SK-N-SH (cell line): ENCODE results near the gene HPDL. TPM values are rescaled to one million over a fixed set of nuclear protein-coding genes. Genes with fewer than 3 reads are reported as not detected.

Experiments used
- CTCF ChIA-PET: fragments of 300-600, 350-600 bp; formaldehyde crosslinking; extraction: SDS; loops from one replicate; lab custom pipeline; 2021; lab: Yijun Ruan, JAX
- POLR2A ChIA-PET: fragments of 350-600 bp; sonication (Branson Sonifier 250); formaldehyde crosslinking; extraction: SDS; loops from one replicate; lab custom pipeline; 2020; ENCODE audit warnings: antibody characterized with exemption, inconsistent platforms; lab: Yijun Ruan, JAX
- DNase-seq: peaks from one replicate; pipeline ENCODE4 v3.0.0; 2012
- H2AFZ ChIP-seq: fragments of 200-600 bp; sonication (generic); 2 replicates; pipeline ENCODE4 v1.8.1; 2016; ENCODE audit warnings: antibody characterized with exemption, mild to moderate bottlenecking, low read depth
- H3F3A ChIP-seq: fragments of 200-600 bp; sonication (generic); replicated peaks from 2 replicates; pipeline ENCODE3; 2016; ENCODE audit warnings: antibody characterized with exemption, mild to moderate bottlenecking; ENCODE audit not compliant: insufficient read depth
- H3K27ac ChIP-seq, 2 experiments: fragments of 200-500 bp in 1 of 2; fragments of 200-600 bp in 1 of 2; sonication (Bioruptor generic) in 1 of 2; sonication (generic), shearing (Covaris generic) in 1 of 2; 2 replicates each; pipeline versions ENCODE4 v1.5.1 to v1.6.1; 2014 to 2016; ENCODE audit warnings: low read depth in 2 of 2, inconsistent platforms in 1 of 2, low read length in 1 of 2, mild to moderate bottlenecking in 1 of 2, mixed read lengths in 1 of 2
- H3K27me3 ChIP-seq: fragments of 200-600 bp; sonication (generic), shearing (Covaris generic); 2 replicates; pipeline ENCODE4 v1.6.1; 2016; ENCODE audit warnings: mixed run types; ENCODE audit not compliant: insufficient read depth
- H3K36me3 ChIP-seq, 2 experiments: fragments of 200-500 bp in 1 of 2; fragments of 200-600 bp in 1 of 2; sonication (Bioruptor generic) in 1 of 2; sonication (generic) in 1 of 2; replicated peaks in 1 of 2; 2 replicates each; pipeline versions ENCODE3 to v1.5.1; 2014 to 2016; ENCODE audit warnings: low read length in 1 of 2, mild to moderate bottlenecking in 1 of 2; ENCODE audit not compliant: insufficient read depth in 2 of 2, control insufficient read depth in 1 of 2
- H3K4me1 ChIP-seq, 2 experiments: fragments of 200-500 bp in 1 of 2; fragments of 200-600 bp in 1 of 2; sonication (Bioruptor generic) in 1 of 2; sonication (generic), shearing (Covaris generic) in 1 of 2; 2 replicates each; pipeline versions ENCODE4 v1.5.1 to v1.6.1; 2014 to 2016; ENCODE audit warnings: low read depth in 1 of 2, low read length in 1 of 2, mixed run types in 1 of 2; ENCODE audit not compliant: insufficient read depth in 2 of 2, control insufficient read depth in 1 of 2
- H3K4me2 ChIP-seq: fragments of 200-600 bp; sonication (generic), shearing (Covaris generic); 2 replicates; pipeline ENCODE4 v1.6.1; 2017; ENCODE audit warnings: mixed run types
- H3K4me3 ChIP-seq, 2 experiments: fragments of 200-500 bp in 1 of 2; fragments of 200-600 bp in 1 of 2; sonication (Bioruptor generic) in 1 of 2; sonication (generic), shearing (Covaris generic) in 1 of 2; 2 replicates each; pipeline versions ENCODE4 v1.5.1 to v1.8.1; 2014 to 2016; ENCODE audit warnings: low read depth in 2 of 2, inconsistent platforms in 1 of 2, low read length in 1 of 2, mild to moderate bottlenecking in 1 of 2, mixed read lengths in 1 of 2, moderate library complexity in 1 of 2
- H3K79me2 ChIP-seq: fragments of 200-600 bp; sonication (generic); 2 replicates; pipeline ENCODE4 v1.8.1; 2017; ENCODE audit warnings: mild to moderate bottlenecking; ENCODE audit not compliant: insufficient read depth
- H3K9ac ChIP-seq: fragments of 200-600 bp; sonication (generic); 2 replicates; pipeline ENCODE4 v1.6.1; 2017; ENCODE audit warnings: mixed run types
- H3K9me2 ChIP-seq: fragments of 200-600 bp; sonication (generic); 2 replicates; pipeline ENCODE4 v1.6.1; 2017; ENCODE audit warnings: mixed run types
- H3K9me3 ChIP-seq: fragments of 200-600 bp; sonication (generic); 2 replicates; pipeline ENCODE4 v1.6.1; 2017; ENCODE audit warnings: mixed run types, mild to moderate bottlenecking, moderate library complexity
- H4K20me1 ChIP-seq: fragments of 200-600 bp; sonication (generic); 2 replicates; pipeline ENCODE4 v1.6.1; 2017; ENCODE audit warnings: mild to moderate bottlenecking, mixed run types; ENCODE audit not compliant: insufficient read depth
- CHD2 ChIP-seq: fragments of 150-350 bp; IDR thresholded peaks from 2 replicates; pipeline ENCODE4 v1.6.1; 2018; ENCODE audit warnings: low read length; ENCODE audit not compliant: partially characterized antibody
- CTCF ChIP-seq: fragments of 200-600 bp; sonication (generic); IDR thresholded peaks from 2 replicates; pipeline ENCODE4 v1.6.1; 2017; ENCODE audit warnings: antibody characterized with exemption, mild to moderate bottlenecking, moderate library complexity
- ELF1 ChIP-seq: IDR thresholded peaks from 2 replicates; pipeline ENCODE4 v1.4.0; 2012
- FOXJ3 ChIP-seq: sonication (generic); formaldehyde crosslinking; IDR thresholded peaks from 2 replicates; pipeline ENCODE4 v1.5.1; 2020; ENCODE audit warnings: mild to moderate bottlenecking, missing genetic modification reagents
- FOXM1 ChIP-seq: IDR thresholded peaks from 2 replicates; pipeline ENCODE4 v1.4.0; 2012; ENCODE audit warnings: low read depth, mild to moderate bottlenecking
- GABPA ChIP-seq: IDR thresholded peaks from 2 replicates; pipeline ENCODE4 v1.4.0; 2012; ENCODE audit warnings: low read depth, mild to moderate bottlenecking
- JUND ChIP-seq: IDR thresholded peaks from 2 replicates; pipeline ENCODE4 v1.4.0; 2012
- MAX ChIP-seq: IDR thresholded peaks from 2 replicates; pipeline ENCODE4 v1.4.0; 2012; ENCODE audit warnings: low read depth
- MXI1 ChIP-seq: IDR thresholded peaks from 2 replicates; pipeline ENCODE4 v1.6.1; 2012; ENCODE audit warnings: mild to moderate bottlenecking, low read depth, low read length, improper control_type of control experiment
- NFIC ChIP-seq: IDR thresholded peaks from 2 replicates; pipeline ENCODE4 v1.4.0; 2012; ENCODE audit warnings: borderline replicate concordance
- NRF1 ChIP-seq: IDR thresholded peaks from 2 replicates; pipeline ENCODE4 v1.6.1; 2012; ENCODE audit warnings: low read depth, mild to moderate bottlenecking, low read length
- PBX3 ChIP-seq: IDR thresholded peaks from 2 replicates; pipeline ENCODE4; 2012
- POLR2AphosphoS5 ChIP-seq: IDR thresholded peaks from 2 replicates; pipeline ENCODE4 v1.6.1; 2012; ENCODE audit warnings: low read depth, low read length
- RAD21 ChIP-seq: IDR thresholded peaks from 2 replicates; pipeline ENCODE4 v1.6.1; 2012; ENCODE audit warnings: mild to moderate bottlenecking, low read length
- REST ChIP-seq: IDR thresholded peaks from 2 replicates; pipeline ENCODE4 v1.6.1; 2012; ENCODE audit warnings: mild to moderate bottlenecking, low read depth, low read length, moderate library complexity
- RFX5 ChIP-seq: IDR thresholded peaks from 2 replicates; pipeline ENCODE4 v1.6.1; 2012; ENCODE audit warnings: mild to moderate bottlenecking, improper control_type of control experiment, low read length
- RXRA ChIP-seq: IDR thresholded peaks from 2 replicates; pipeline ENCODE4 v1.4.0; 2012; ENCODE audit warnings: low read depth, mild to moderate bottlenecking, borderline replicate concordance
- SIN3A ChIP-seq: IDR thresholded peaks from 2 replicates; pipeline ENCODE4 v1.6.1; 2012; ENCODE audit warnings: low read depth, mild to moderate bottlenecking, low read length, moderate library complexity, borderline replicate concordance
- TAF1 ChIP-seq: IDR thresholded peaks from 2 replicates; pipeline ENCODE4 v1.6.1; 2012; ENCODE audit warnings: low read depth, mild to moderate bottlenecking, low read length, moderate library complexity, borderline replicate concordance
- USF2 ChIP-seq: fragments of 150-350 bp; IDR thresholded peaks from 2 replicates; pipeline ENCODE4 v1.6.1; 2017; ENCODE audit warnings: antibody characterized with exemption, low read length, low read depth, borderline replicate concordance
- YY1 ChIP-seq: IDR thresholded peaks from 2 replicates; pipeline ENCODE4 v1.4.0; 2012; ENCODE audit warnings: low read depth, mild to moderate bottlenecking
- WGBS: methylation state at CpG from one replicate; pipeline ENCODE4 v1.1.6; 2017; ENCODE audit warnings: low lambda C conversion rate; 5-methylcytosine and 5-hydroxymethylcytosine counted together
- polyA plus RNA-seq, 3 experiments: library from polyadenylated mRNA; depleted of rRNA; stranded (reverse); fragments of >200 nt; gene quantifications; 2 replicates each; pipeline ENCODE4 v1.2.3, GENCODE V29; 2012

The HPDL gene
- polyA plus RNA-seq, 1 of the 3 experiments (the other 2 are of a cell fraction), result 0.25 TPM

GRCh38 chr1:45355683-45356082 is 29.0 kb downstream of the HPDL start:
- no peak overlapping the region for H3K27ac ChIP-seq
- H3K36me3 ChIP-seq, result no peaks in the 10 kb centered on the region
- TF ChIP-seq RFX5 (no peak), REST (no peak), NFIC (no peak), CTCF (no peak), RAD21 (no peak), TAF1 (no peak), USF2 (no peak), FOXJ3 (CRISPR knock-in tag) (no peak)
- no peak overlapping the region for H2AFZ ChIP-seq
- 0 out of 4 replicates have a peak, but pooled peaks cover 0 to 5% of the 10 kb centered on the region in 2 experiments for H3K4me1 ChIP-seq
- no peaks in the 10 kb centered on the region for H3K27me3 ChIP-seq
- H3K9me3 ChIP-seq, result no peaks in the 10 kb centered on the region
- H3K4me2 ChIP-seq, result no peak overlapping the region
- no peaks in the 10 kb centered on the region for H3K9me2 ChIP-seq
- DNase-seq, result no peak
- H3F3A ChIP-seq, result peaks cover 9% of the 10 kb centered on the region
- no peaks in the 10 kb centered on the region for H3K79me2 ChIP-seq
- H4K20me1 ChIP-seq, result no peaks in the 10 kb centered on the region
- no peak overlapping the region for H3K4me3 ChIP-seq
- 34% methylated on average over 2 of the region's 2 CpGs for WGBS
- CTCF ChIA-PET, result interaction anchor here (1.1 to 5.1 kb wide), 2 partner anchors 137 to 215 kb away, joined by 3 to 34 read pairs; no protein-coding TSS in a partner anchor
- no peak overlapping the region for H3K9ac ChIP-seq
- POLR2A ChIA-PET, result no interaction called here

GRCh38 chr1:45356186-45356585 is 29.5 kb downstream of the HPDL start:
- Histone ChIP-seq H3K4me2 (no peak overlapping the region), H3K9me2 (no peaks in the 10 kb centered on the region), H3K4me3 (no peak overlapping the region), H3K4me1 (0 out of 4 replicates have a peak, but pooled peaks cover 0 to 5% of the 10 kb centered on the region in 2 experiments), H2AFZ (no peak overlapping the region), H3K27me3 (no peaks in the 10 kb centered on the region), H3K27ac (no peak overlapping the region), H3F3A (peaks cover 9% of the 10 kb centered on the region), H4K20me1 (no peaks in the 10 kb centered on the region), H3K36me3 (no peaks in the 10 kb centered on the region), H3K9ac (no peak overlapping the region), H3K79me2 (no peaks in the 10 kb centered on the region), H3K9me3 (no peaks in the 10 kb centered on the region)
- no peak for DNase-seq
- CTCF ChIA-PET, result interaction anchor here (5.1 kb wide), 1 partner anchor 137 kb away, joined by 34 read pairs; no protein-coding TSS in a partner anchor
- 83% methylated on average over 4 of the region's 4 CpGs for WGBS
- POLR2A ChIA-PET, result no interaction called here
- no peak for TF ChIP-seq FOXM1
- no peak for TF ChIP-seq MXI1
- TF ChIP-seq ELF1, result no peak
- no peak for TF ChIP-seq CHD2
- TF ChIP-seq JUND, result no peak
- TF ChIP-seq RXRA, result no peak
- no peak for TF ChIP-seq NRF1
- TF ChIP-seq MAX, result no peak
- TF ChIP-seq GABPA, result no peak
- no peak for TF ChIP-seq POLR2AphosphoS5
- TF ChIP-seq YY1, result no peak
- no peak for TF ChIP-seq USF2
- TF ChIP-seq PBX3, result no peak
- TF ChIP-seq SIN3A, result no peak
